GM12878 (cell line): Measurements from ENCODE around the gene SNN.

ENCODE experiments used
- BHLHE40 ChIP-seq, 2 experiments: fragments of 450-650 bp in 1 of 2; IDR thresholded peaks; 2 replicates each; pipeline ENCODE4 v1.6.1; 2011 to 2017; ENCODE audit warnings: low read depth in 2 of 2, borderline replicate concordance in 1 of 2, improper control_type of control experiment in 1 of 2, low read length in 1 of 2, mild to moderate bottlenecking in 1 of 2
- CEBPB ChIP-seq, 2 experiments: fragments of 150-350 bp in 1 of 2; IDR thresholded peaks; 2 replicates each; pipeline ENCODE4 v1.6.1; 2012 to 2014; ENCODE audit warnings: low read depth in 2 of 2, low read length in 2 of 2, borderline replicate concordance in 1 of 2, inconsistent platforms in 1 of 2
- CTCF ChIP-seq, 3 experiments: IDR thresholded peaks in 2 of 3; conservative IDR thresholded peaks in 1 of 3; 2 replicates each; pipeline ENCODE4 v1.5.1; 2011; ENCODE audit warnings: low read depth in 3 of 3, low read length in 3 of 3, mild to moderate bottlenecking in 3 of 3, control low read depth in 2 of 3, moderate library complexity in 2 of 3, inconsistent platforms in 1 of 3, mixed read lengths in 1 of 3; ENCODE audit not compliant: control insufficient read depth in 2 of 3, insufficient read depth in 1 of 3; ENCODE audit errors: extremely low read depth in 1 of 3
- FOS ChIP-seq: IDR thresholded peaks from 3 replicates; pipeline ENCODE4 v1.6.1; 2011; ENCODE audit warnings: borderline replicate concordance; ENCODE audit not compliant: insufficient read length; ENCODE audit errors: extremely low read depth
- MTA3 ChIP-seq: IDR thresholded peaks from 2 replicates; pipeline ENCODE4 v1.6.1; 2012; ENCODE audit warnings: low read length, inconsistent platforms, borderline replicate concordance
- POLR2A ChIP-seq: IDR thresholded peaks from 2 replicates; pipeline ENCODE4 v1.6.1; 2011; ENCODE audit warnings: low read depth, mild to moderate bottlenecking, low read length
- POLR2AphosphoS5 ChIP-seq: IDR thresholded peaks from 2 replicates; pipeline ENCODE4 v1.6.1; 2011; ENCODE audit warnings: mild to moderate bottlenecking, low read length, inconsistent platforms
- SMAD1 ChIP-seq: fragments of 450-650 bp; IDR thresholded peaks from 2 replicates; pipeline ENCODE4 v1.6.1; 2018; ENCODE audit warnings: mild to moderate bottlenecking, low read depth; ENCODE audit not compliant: partially characterized antibody
- TAF1 ChIP-seq: IDR thresholded peaks from 2 replicates; pipeline ENCODE4 v1.6.1; 2011; ENCODE audit warnings: mild to moderate bottlenecking, low read depth, low read length, borderline replicate concordance
- ZBTB33 ChIP-seq: fragments of 450-650 bp; IDR thresholded peaks from 2 replicates; pipeline ENCODE4 v1.6.1; 2017; ENCODE audit warnings: mild to moderate bottlenecking
- TF ChIP-seq, protein P1 (sequence below): IDR thresholded peaks from 2 replicates; pipeline ENCODE4 v1.6.1; 2012; ENCODE audit warnings: mild to moderate bottlenecking, low read depth, low read length
- TF ChIP-seq, protein P2 (sequence below): fragments of 450-650 bp; conservative IDR thresholded peaks from 2 replicates; pipeline ENCODE4 v1.6.1; 2017; ENCODE audit warnings: mild to moderate bottlenecking, moderate library complexity
- TF ChIP-seq, protein P3 (sequence below): fragments of 450-650 bp; IDR thresholded peaks from 2 replicates; pipeline ENCODE4 v1.6.1; 2017; ENCODE audit warnings: mild to moderate bottlenecking, moderate library complexity

DNA sequence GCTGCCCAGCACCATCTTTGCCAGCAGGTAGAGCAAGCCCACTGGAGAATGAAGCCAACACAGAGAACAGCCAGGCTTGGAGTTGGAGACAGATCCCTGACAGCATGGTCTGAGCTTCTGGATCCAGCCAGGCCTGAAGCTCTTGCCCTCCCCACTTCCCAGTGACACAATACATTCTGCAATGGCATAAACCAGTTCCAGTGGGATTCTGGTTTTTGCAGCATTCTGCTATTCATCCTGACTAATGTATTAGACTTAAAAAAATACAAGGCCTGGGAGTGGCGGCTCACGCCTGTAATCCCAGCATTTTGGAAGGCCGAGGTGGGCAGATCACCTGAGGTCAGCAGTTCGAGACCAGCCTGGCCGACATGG, 41.0 kb upstream of the SNN start:
- no peak for TF ChIP-seq CEBPB (IDR thresholded peaks at IDR 0.05; ENCODE audit: borderline replicate concordance in 1 of 2, low read depth in 2 of 2, low read length in 2 of 2)
- TF ChIP-seq, protein P1, sequence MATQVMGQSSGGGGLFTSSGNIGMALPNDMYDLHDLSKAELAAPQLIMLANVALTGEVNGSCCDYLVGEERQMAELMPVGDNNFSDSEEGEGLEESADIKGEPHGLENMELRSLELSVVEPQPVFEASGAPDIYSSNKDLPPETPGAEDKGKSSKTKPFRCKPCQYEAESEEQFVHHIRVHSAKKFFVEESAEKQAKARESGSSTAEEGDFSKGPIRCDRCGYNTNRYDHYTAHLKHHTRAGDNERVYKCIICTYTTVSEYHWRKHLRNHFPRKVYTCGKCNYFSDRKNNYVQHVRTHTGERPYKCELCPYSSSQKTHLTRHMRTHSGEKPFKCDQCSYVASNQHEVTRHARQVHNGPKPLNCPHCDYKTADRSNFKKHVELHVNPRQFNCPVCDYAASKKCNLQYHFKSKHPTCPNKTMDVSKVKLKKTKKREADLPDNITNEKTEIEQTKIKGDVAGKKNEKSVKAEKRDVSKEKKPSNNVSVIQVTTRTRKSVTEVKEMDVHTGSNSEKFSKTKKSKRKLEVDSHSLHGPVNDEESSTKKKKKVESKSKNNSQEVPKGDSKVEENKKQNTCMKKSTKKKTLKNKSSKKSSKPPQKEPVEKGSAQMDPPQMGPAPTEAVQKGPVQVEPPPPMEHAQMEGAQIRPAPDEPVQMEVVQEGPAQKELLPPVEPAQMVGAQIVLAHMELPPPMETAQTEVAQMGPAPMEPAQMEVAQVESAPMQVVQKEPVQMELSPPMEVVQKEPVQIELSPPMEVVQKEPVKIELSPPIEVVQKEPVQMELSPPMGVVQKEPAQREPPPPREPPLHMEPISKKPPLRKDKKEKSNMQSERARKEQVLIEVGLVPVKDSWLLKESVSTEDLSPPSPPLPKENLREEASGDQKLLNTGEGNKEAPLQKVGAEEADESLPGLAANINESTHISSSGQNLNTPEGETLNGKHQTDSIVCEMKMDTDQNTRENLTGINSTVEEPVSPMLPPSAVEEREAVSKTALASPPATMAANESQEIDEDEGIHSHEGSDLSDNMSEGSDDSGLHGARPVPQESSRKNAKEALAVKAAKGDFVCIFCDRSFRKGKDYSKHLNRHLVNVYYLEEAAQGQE, result no peak
- TF ChIP-seq CTCF (IDR thresholded peaks at IDR 0.05 in 2 of 3, conservative IDR thresholded peaks at IDR 0.05 in 1 of 3; ENCODE audit: control insufficient read depth in 2 of 3, extremely low read depth in 1 of 3, insufficient read depth in 1 of 3, low read depth in 3 of 3, low read length in 3 of 3), result no peak
- TF ChIP-seq SMAD1, result no peak
- no peak for TF ChIP-seq POLR2AphosphoS5
- no peak for TF ChIP-seq POLR2A
- TF ChIP-seq TAF1, result no peak
- TF ChIP-seq BHLHE40 (IDR thresholded peaks at IDR 0.05; ENCODE audit: borderline replicate concordance in 1 of 2, low read depth in 2 of 2, low read length in 1 of 2), result no peak
- no peak for TF ChIP-seq MTA3
- TF ChIP-seq FOS, result no peak
- TF ChIP-seq, protein P2, sequence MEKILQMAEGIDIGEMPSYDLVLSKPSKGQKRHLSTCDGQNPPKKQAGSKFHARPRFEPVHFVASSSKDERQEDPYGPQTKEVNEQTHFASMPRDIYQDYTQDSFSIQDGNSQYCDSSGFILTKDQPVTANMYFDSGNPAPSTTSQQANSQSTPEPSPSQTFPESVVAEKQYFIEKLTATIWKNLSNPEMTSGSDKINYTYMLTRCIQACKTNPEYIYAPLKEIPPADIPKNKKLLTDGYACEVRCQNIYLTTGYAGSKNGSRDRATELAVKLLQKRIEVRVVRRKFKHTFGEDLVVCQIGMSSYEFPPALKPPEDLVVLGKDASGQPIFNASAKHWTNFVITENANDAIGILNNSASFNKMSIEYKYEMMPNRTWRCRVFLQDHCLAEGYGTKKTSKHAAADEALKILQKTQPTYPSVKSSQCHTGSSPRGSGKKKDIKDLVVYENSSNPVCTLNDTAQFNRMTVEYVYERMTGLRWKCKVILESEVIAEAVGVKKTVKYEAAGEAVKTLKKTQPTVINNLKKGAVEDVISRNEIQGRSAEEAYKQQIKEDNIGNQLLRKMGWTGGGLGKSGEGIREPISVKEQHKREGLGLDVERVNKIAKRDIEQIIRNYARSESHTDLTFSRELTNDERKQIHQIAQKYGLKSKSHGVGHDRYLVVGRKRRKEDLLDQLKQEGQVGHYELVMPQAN, result no peak
- TF ChIP-seq, protein P3, sequence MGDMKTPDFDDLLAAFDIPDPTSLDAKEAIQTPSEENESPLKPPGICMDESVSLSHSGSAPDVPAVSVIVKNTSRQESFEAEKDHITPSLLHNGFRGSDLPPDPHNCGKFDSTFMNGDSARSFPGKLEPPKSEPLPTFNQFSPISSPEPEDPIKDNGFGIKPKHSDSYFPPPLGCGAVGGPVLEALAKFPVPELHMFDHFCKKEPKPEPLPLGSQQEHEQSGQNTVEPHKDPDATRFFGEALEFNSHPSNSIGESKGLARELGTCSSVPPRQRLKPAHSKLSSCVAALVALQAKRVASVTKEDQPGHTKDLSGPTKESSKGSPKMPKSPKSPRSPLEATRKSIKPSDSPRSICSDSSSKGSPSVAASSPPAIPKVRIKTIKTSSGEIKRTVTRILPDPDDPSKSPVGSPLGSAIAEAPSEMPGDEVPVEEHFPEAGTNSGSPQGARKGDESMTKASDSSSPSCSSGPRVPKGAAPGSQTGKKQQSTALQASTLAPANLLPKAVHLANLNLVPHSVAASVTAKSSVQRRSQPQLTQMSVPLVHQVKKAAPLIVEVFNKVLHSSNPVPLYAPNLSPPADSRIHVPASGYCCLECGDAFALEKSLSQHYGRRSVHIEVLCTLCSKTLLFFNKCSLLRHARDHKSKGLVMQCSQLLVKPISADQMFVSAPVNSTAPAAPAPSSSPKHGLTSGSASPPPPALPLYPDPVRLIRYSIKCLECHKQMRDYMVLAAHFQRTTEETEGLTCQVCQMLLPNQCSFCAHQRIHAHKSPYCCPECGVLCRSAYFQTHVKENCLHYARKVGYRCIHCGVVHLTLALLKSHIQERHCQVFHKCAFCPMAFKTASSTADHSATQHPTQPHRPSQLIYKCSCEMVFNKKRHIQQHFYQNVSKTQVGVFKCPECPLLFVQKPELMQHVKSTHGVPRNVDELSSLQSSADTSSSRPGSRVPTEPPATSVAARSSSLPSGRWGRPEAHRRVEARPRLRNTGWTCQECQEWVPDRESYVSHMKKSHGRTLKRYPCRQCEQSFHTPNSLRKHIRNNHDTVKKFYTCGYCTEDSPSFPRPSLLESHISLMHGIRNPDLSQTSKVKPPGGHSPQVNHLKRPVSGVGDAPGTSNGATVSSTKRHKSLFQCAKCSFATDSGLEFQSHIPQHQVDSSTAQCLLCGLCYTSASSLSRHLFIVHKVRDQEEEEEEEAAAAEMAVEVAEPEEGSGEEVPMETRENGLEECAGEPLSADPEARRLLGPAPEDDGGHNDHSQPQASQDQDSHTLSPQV, result no peak
- no peak for TF ChIP-seq ZBTB33
